ENCODE results near the gene PGAP6.

- no peak for TF ChIP-seq CTCF (conservative IDR thresholded peaks at IDR 0.05 in 1 of 2, IDR thresholded peaks at IDR 0.05 in 1 of 2; ENCODE audit: low read depth in 1 of 2, low read length in 2 of 2)
- no peak for TF ChIP-seq EZH2 (IDR thresholded peaks at IDR 0.05; ENCODE audit: low read length, missing control alignments)
Measured at GRCh38 chr16:425740-426114, 43.9 kb upstream of the PGAP6 start.

All from fibroblast of lung (primary cell).